OCI-LY3 (cell line): ENCODE measurements around the gene D2HGDH.

Source experiments
- CTCF ChIP-seq: fragments of 200-600, 300-600 bp; sonication (generic); IDR thresholded peaks from 2 replicates; pipeline ENCODE4 v1.5.1; 2014; ENCODE audit warnings: antibody characterized with exemption, low read length, low read depth
- EZH2phosphoT487 ChIP-seq: fragments of 200-600 bp; shearing (Covaris generic); IDR thresholded peaks from 2 replicates; pipeline ENCODE4 v1.6.1; 2018; ENCODE audit warnings: antibody characterized with exemption, mixed run types, low read depth

DNA sequence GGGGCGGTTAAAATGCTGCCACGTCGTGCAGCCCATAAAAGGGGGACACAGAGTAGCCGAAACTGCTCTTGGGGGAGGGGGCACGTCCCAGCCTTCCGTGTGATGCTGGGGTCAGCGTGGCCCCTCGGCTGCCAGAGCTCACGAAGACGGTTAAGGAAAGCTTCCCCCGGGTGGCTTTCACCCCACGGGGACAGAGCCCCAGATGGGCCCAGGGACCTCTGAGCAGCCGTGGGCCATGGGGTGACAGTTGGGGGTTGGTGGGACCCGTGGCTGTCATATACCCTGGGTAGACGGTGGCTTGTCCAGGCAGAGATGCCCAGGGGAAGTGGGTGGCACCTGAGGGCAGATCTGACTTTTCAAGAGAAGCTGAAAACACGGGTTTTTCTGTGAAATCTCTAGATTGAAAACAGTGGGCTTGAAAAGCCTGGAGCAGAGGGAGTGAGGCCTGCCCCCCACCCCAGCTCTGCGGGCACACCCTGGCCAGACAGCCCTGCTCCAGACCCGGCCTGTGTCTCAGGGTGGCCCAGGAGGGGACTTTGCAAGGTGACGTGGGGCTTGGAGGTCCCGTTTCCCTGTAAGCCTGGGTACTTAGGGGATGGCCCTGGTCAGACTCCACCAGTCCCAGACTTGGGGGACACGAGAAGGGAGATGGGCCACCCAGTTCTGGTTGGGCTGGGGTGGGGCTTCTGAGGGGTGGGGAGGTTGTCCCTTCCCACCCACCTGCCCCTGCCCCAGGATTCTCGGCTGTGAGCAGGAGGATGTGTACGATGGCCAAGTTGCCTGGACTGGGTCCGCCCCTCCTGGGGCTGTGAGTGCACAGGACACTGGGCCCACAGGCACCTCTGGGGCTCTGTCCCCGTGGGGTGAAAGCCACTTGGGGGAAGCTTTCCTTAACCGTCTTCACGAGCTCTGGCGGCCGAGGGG lies 75.2 kb downstream of the D2HGDH start:
- TF ChIP-seq CTCF, result no peak
- no peak for TF ChIP-seq EZH2phosphoT487
